ENCODE data around the gene ORC5.

DNA sequence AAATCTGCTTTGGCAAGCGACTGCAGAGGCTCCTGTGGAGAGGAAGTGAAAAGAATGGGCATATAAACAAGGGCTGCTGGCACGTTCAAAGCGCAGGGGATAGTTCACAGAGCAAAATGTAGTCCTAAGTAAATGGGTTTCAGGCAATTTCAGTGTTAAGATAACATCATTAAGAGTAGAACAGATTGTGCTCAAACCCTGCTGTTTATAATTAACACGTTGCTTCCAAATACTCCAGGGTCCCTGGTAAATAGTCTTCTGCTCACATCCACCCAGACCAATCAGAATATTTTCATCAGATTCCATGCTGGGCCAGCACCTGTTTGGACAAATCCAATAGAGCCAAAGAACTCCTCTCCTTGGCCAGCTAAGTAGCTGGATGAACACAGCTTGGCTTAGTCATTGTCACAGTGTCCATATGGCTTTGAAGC, 81.4 kb downstream of the ORC5 start:
- TF ChIP-seq, protein P1, sequence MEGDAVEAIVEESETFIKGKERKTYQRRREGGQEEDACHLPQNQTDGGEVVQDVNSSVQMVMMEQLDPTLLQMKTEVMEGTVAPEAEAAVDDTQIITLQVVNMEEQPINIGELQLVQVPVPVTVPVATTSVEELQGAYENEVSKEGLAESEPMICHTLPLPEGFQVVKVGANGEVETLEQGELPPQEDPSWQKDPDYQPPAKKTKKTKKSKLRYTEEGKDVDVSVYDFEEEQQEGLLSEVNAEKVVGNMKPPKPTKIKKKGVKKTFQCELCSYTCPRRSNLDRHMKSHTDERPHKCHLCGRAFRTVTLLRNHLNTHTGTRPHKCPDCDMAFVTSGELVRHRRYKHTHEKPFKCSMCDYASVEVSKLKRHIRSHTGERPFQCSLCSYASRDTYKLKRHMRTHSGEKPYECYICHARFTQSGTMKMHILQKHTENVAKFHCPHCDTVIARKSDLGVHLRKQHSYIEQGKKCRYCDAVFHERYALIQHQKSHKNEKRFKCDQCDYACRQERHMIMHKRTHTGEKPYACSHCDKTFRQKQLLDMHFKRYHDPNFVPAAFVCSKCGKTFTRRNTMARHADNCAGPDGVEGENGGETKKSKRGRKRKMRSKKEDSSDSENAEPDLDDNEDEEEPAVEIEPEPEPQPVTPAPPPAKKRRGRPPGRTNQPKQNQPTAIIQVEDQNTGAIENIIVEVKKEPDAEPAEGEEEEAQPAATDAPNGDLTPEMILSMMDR (conservative IDR thresholded peaks at IDR 0.05; ENCODE audit: low read length) = no peak
- TF ChIP-seq EZH2phosphoT487 (IDR thresholded peaks at IDR 0.05; ENCODE audit: borderline replicate concordance) = no peak
